HG03575 (cell line): ENCODE measurements around the gene SMCR8.
"Not testable (repeated sequence)": the region's sequence is repeated elsewhere in the genome, so short reads cannot be mapped to it uniquely, and the experiment has no call there.

Experiments used
- ATAC-seq: cut with Tn5 transposase; IDR thresholded peaks from one replicate; pipeline ENCODE4 v1.9.1; 2021; ENCODE audit not compliant: unreplicated experiment, insufficient number of reproducible peaks, low FRiP score; ENCODE audit errors: extremely low read depth

The SMCR8 gene

GRCh38 chr17:18315961-18316360 lies 868 bp downstream of the SMCR8 start:
- no peak for ATAC-seq

- ATAC-seq = no peak
Measured at GRCh38 chr17:18318117-18318516, 3.0 kb downstream of the SMCR8 start.

GRCh38 chr17:18318771-18319450 lies 3.8 kb downstream of the SMCR8 start:
- ATAC-seq = no peak

- no peak for ATAC-seq
Measured at GRCh38 chr17:18319604-18320256, 4.6 kb downstream of the SMCR8 start.

- no peak for ATAC-seq
Measured at GRCh38 chr17:18320301-18320700, 5.2 kb downstream of the SMCR8 start.

GRCh38 chr17:18321309-18321708 lies 6.2 kb downstream of the SMCR8 start:
- ATAC-seq = no peak

- ATAC-seq = no peak
Measured at GRCh38 chr17:18322522-18322921, 7.4 kb downstream of the SMCR8 start.

- no peak for ATAC-seq
Measured at GRCh38 chr17:18323007-18323406, 7.9 kb downstream of the SMCR8 start.

GRCh38 chr17:18323507-18324139 lies 8.5 kb downstream of the SMCR8 start:
- ATAC-seq = no peak

- ATAC-seq = no peak
Measured at GRCh38 chr17:18324140-18325050, 9.3 kb downstream of the SMCR8 start.

- ATAC-seq = no peak
Measured at GRCh38 chr17:18326039-18326438, 10.9 kb downstream of the SMCR8 start.

GRCh38 chr17:18326572-18326971 lies 11.5 kb downstream of the SMCR8 start:
- ATAC-seq = no peak

GRCh38 chr17:18327093-18327492 lies 12.0 kb downstream of the SMCR8 start:
- ATAC-seq = no peak

- no peak for ATAC-seq
Measured at GRCh38 chr17:18327556-18327955, 12.5 kb downstream of the SMCR8 start.

- ATAC-seq = no peak
Measured at GRCh38 chr17:18328643-18329204, 13.6 kb downstream of the SMCR8 start.

- ATAC-seq = no peak
Measured at GRCh38 chr17:18331879-18332278, 16.8 kb downstream of the SMCR8 start.

GRCh38 chr17:18332909-18333489 lies 17.9 kb downstream of the SMCR8 start:
- ATAC-seq = no peak

GRCh38 chr17:18338158-18338557 lies 23.1 kb downstream of the SMCR8 start:
- ATAC-seq = not testable (repeated sequence)

- ATAC-seq = no peak
Measured at GRCh38 chr17:18339933-18340332, 24.8 kb downstream of the SMCR8 start.
